Stimulated activated CD8-positive, alpha-beta memory T cell treated with anti-CD3 and anti-CD28 coated beads, Interleukin-7, amount 100 ng/mL, for 24 hours (primary cell): Measurements from ENCODE around the gene LRRC56.
"Not testable (repeated sequence)": the region's sequence is repeated elsewhere in the genome, so short reads cannot be mapped to it uniquely, and the experiment has no call there.

ENCODE experiments used
- DNase-seq: peaks from one replicate; pipeline ENCODE4 v3.0.0-alpha.2; 2020; ENCODE audit warnings: low read depth

The LRRC56 gene

GRCh38 chr11:559712-560304 is 22.5 kb downstream of the LRRC56 start:
- no peak for DNase-seq

GRCh38 chr11:560305-561147 is 23.2 kb downstream of the LRRC56 start, which contains the start of the genes LMNTD2 and RASSF7:
TSS of gene LMNTD2 (minus strand) at chr11:560738. CDS start at chr11:560716, 22 bp downstream.
TSS of gene RASSF7 (plus strand) at chr11:560970. CDS start at chr11:561769, 799 bp downstream.
- DNase-seq: peak; percentile 92

- no peak for DNase-seq
Measured at GRCh38 chr11:561148-562003, 24.0 kb downstream of the LRRC56 start.

- DNase-seq: no peak
Measured at GRCh38 chr11:562046-562645, 24.8 kb downstream of the LRRC56 start.

GRCh38 chr11:563066-563811 is 25.9 kb downstream of the LRRC56 start:
- DNase-seq: no peak

- no peak for DNase-seq
Measured at GRCh38 chr11:563812-564578, 26.7 kb downstream of the LRRC56 start.

GRCh38 chr11:565921-566509 is 28.7 kb downstream of the LRRC56 start:
- DNase-seq: no peak

GRCh38 chr11:567011-567628 is 29.8 kb downstream of the LRRC56 start:
- DNase-seq: no peak

- no peak for DNase-seq
Measured at GRCh38 chr11:567629-568292, 30.4 kb downstream of the LRRC56 start.

- peak; percentile 74 for DNase-seq
Measured at GRCh38 chr11:568306-569157, 31.2 kb downstream of the LRRC56 start.

GRCh38 chr11:569158-569885 is 32.0 kb downstream of the LRRC56 start:
- no peak for DNase-seq

GRCh38 chr11:571802-572185 is 34.5 kb downstream of the LRRC56 start:
- no peak for DNase-seq

GRCh38 chr11:573146-573759 is 35.9 kb downstream of the LRRC56 start:
- DNase-seq: no peak

GRCh38 chr11:574031-574570 is 36.8 kb downstream of the LRRC56 start:
- DNase-seq: not testable (repeated sequence)

GRCh38 chr11:574632-575312 is 37.4 kb downstream of the LRRC56 start:
- no peak for DNase-seq
